OCI-LY7 (cell line): ENCODE measurements around the gene PLEKHA6. TPM values are rescaled to one million over a fixed set of nuclear protein-coding genes. Genes with fewer than 3 reads are reported as not detected.

Experiments used
- BruUV-seq: library from RNA; stranded (reverse); fragments of 400-500 nt; replicated peaks from 2 replicates; lab custom pipeline; 2021; lab: Mats Ljungman, UMichigan
- CTCF ChIA-PET: fragments of 300-600 bp; sonication (Branson Sonifier 250); formaldehyde crosslinking; loops from one replicate; lab custom pipeline; 2022; ENCODE audit warnings: antibody characterized with exemption; ENCODE audit not compliant: unreplicated experiment; lab: Charles Lee
- POLR2A ChIA-PET: fragments of 300-600 bp; sonication (Branson Sonifier 250); formaldehyde crosslinking; loops from one replicate; lab custom pipeline; 2022; ENCODE audit warnings: antibody characterized with exemption; lab: Charles Lee
- DNase-seq: peaks from one replicate; pipeline ENCODE4 v3.0.0-alpha.2; 2015; ENCODE audit warnings: low spot score
- H2AFZ ChIP-seq: fragments of 200-600 bp; sonication (generic), shearing (Covaris generic); 2 replicates; pipeline ENCODE4 v1.6.1; 2014; ENCODE audit warnings: mild to moderate bottlenecking, antibody characterized with exemption, low read length, moderate library complexity
- H3K27ac ChIP-seq: fragments of 200-600 bp; sonication (generic); 2 replicates; pipeline ENCODE4 v1.5.1; 2014; ENCODE audit warnings: mixed run types, low read depth, mild to moderate bottlenecking, moderate library complexity, low read length, inconsistent platforms; ENCODE audit not compliant: poor library complexity, severe bottlenecking
- H3K36me3 ChIP-seq: fragments of 200-600 bp; sonication (generic); 2 replicates; pipeline ENCODE4 v1.6.1; 2014; ENCODE audit warnings: mild to moderate bottlenecking, antibody characterized with exemption, low read length, moderate library complexity, mixed read lengths; ENCODE audit not compliant: insufficient read depth
- H3K4me1 ChIP-seq: fragments of 200-600 bp; sonication (generic); 2 replicates; pipeline ENCODE4 v1.5.1; 2014; ENCODE audit warnings: mild to moderate bottlenecking, low read length; ENCODE audit not compliant: insufficient read depth, poor library complexity, severe bottlenecking
- H3K4me2 ChIP-seq: fragments of 200-600 bp; sonication (generic); 2 replicates; pipeline ENCODE4 v1.6.1; 2014; ENCODE audit warnings: mild to moderate bottlenecking, low read length
- H3K4me3 ChIP-seq: fragments of 200-600 bp; sonication (generic); 2 replicates; pipeline ENCODE4 v1.5.1; 2014; ENCODE audit warnings: mild to moderate bottlenecking, low read depth, low read length; ENCODE audit not compliant: poor library complexity, severe bottlenecking
- H3K79me2 ChIP-seq: fragments of 200-600 bp; sonication (generic); 2 replicates; pipeline ENCODE4 v1.6.1; 2016; ENCODE audit warnings: low read depth, mild to moderate bottlenecking, low read length, moderate library complexity, mixed read lengths; ENCODE audit not compliant: insufficient read depth
- H3K9me2 ChIP-seq: fragments of 200-600 bp; sonication (generic); 2 replicates; pipeline ENCODE4 v1.6.1; 2016; ENCODE audit warnings: mild to moderate bottlenecking, low read length, mixed read lengths; ENCODE audit not compliant: insufficient read depth
- H3K9me3 ChIP-seq: fragments of 200-600 bp; sonication (generic); 2 replicates; pipeline ENCODE4 v1.6.1; 2014; ENCODE audit warnings: mild to moderate bottlenecking, mixed run types, low read length, mixed read lengths
- H4K20me1 ChIP-seq: fragments of 200-600 bp; sonication (generic); 2 replicates; pipeline ENCODE4 v1.6.1; 2014; ENCODE audit warnings: mild to moderate bottlenecking, antibody characterized with exemption, low read length, moderate library complexity, mixed read lengths; ENCODE audit not compliant: insufficient read depth
- CTCF ChIP-seq: fragments of 200-600 bp; sonication (generic); conservative IDR thresholded peaks from 2 replicates; pipeline ENCODE4 v1.5.1; 2014; ENCODE audit warnings: mild to moderate bottlenecking, antibody characterized with exemption, low read length, moderate library complexity, mixed read lengths
- EZH2phosphoT487 ChIP-seq: fragments of 200-600 bp; sonication (generic); IDR thresholded peaks from 2 replicates; pipeline ENCODE4 v1.6.1; 2018; ENCODE audit warnings: low read depth, borderline replicate concordance, mild to moderate bottlenecking, mixed run types, antibody characterized with exemption, low read length, moderate library complexity, mixed read lengths
- intact Hi-C: fragments of 100-400 bp; cut with micrococcal nuclease; formaldehyde crosslinking; loops from one replicate; pipeline ENCODE4 v1.10.0; 2022; ENCODE audit not compliant: unreplicated experiment
- total RNA-seq, 2 experiments: library from RNA; depleted of rRNA in 1 of 2; stranded (reverse); fragments of >200 nt in 1 of 2; shearing (Covaris generic) in 1 of 2; gene quantifications; 2 replicates each; pipeline ENCODE4 v1.2.3, GENCODE V29; 2014 to 2022

The PLEKHA6 gene
- total RNA-seq, 2 experiments from 2014 or later, result not detected

GRCh38 chr1:204250428-204251030 is 109.2 kb downstream of the PLEKHA6 start:
- no peaks in the 10 kb centered on the region for H3K9me3 ChIP-seq
- no peak for DNase-seq
- H3K79me2 ChIP-seq, result no peaks in the 10 kb centered on the region
- H3K4me1 ChIP-seq, result no peaks in the 10 kb centered on the region
- H2AFZ ChIP-seq, result no peak overlapping the region
- H3K9me2 ChIP-seq, result no peaks in the 10 kb centered on the region
- no peak for TF ChIP-seq EZH2phosphoT487
- H4K20me1 ChIP-seq, result no peaks in the 10 kb centered on the region
- ChIA-PET CTCF (interaction anchor here (0.5 kb wide), 1 partner anchor 459 kb away, joined by 3 read pairs; no protein-coding TSS in a partner anchor), POLR2A (no interaction called here)
- H3K27ac ChIP-seq, result no peak overlapping the region
- no peak overlapping the region for H3K4me3 ChIP-seq
- no peak overlapping the region for H3K4me2 ChIP-seq
- no TSS peak for BruUV-seq
- H3K36me3 ChIP-seq, result no peaks in the 10 kb centered on the region
- intact Hi-C loops, result no loop called here

DNA sequence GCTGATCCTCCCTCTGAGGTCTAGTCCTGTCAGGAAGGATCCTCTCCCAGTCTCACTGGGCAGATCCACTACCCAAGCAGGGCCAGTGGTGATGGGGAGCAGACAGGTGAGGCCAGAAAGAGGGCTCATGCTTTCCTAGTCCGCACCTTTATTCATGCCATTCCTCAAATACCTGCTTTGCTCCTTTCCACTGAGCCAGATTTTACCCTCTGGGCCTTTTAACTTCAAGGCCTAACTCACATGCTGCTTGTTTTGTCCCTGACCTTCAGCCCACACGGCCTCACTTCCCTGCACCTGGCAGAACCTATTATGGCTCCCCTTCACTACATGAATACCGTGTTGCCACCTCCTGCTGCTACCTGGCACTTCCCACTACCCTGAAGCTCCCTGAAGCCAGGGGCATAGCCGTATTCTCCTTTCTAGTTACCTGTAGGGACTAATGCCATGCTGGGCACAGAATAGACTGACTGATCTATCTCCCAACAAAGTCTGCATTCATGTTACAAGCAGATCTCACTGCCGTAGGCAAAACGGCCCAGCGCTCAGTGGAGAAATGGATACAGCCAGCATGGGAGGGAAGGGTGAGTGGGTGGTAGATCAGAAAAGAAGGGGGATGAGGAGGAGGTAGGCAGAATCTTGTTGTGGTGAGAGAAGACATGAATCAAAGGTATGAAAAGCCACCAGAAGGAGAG is 109.8 kb downstream of the PLEKHA6 start:
- Histone ChIP-seq H3K4me1 (no peaks in the 10 kb centered on the region), H3K36me3 (no peaks in the 10 kb centered on the region), H3K79me2 (no peaks in the 10 kb centered on the region), H3K9me3 (no peaks in the 10 kb centered on the region), H3K4me3 (no peak overlapping the region), H3K4me2 (no peak overlapping the region), H2AFZ (no peak overlapping the region), H4K20me1 (no peaks in the 10 kb centered on the region), H3K27ac (no peak overlapping the region), H3K9me2 (no peaks in the 10 kb centered on the region)
- DNase-seq, result no peak
- intact Hi-C loops, result no loop called here
- no peak for TF ChIP-seq EZH2phosphoT487
- no peak for TF ChIP-seq CTCF
- POLR2A ChIA-PET, result no interaction called here
- no TSS peak for BruUV-seq
- CTCF ChIA-PET, result interaction anchor here (0.5 kb wide), 1 partner anchor 460 kb away, joined by 3 read pairs; no protein-coding TSS in a partner anchor

DNA sequence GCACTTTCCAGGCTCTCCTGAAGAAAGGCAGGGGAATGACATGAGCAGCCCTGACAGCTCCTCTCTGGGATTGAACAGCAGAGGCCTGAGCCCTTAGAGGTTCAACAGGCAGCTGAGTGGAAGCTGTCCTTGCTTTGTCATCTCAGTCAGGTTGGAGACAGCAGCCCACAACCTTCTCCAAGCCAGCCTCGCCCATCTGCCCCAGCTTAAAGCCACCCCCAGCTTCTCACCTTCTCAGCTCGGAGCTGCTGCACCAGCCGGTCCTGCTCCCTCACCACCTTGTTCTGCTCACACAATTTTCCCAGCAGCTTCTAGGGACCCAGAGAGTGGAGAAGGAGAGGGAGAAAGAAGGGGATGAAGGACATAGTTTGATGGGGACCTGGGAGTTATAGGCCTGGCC is 110.8 kb downstream of the PLEKHA6 start:
- H3K9me3 ChIP-seq, result no peaks in the 10 kb centered on the region
- TF ChIP-seq CTCF (no peak), EZH2phosphoT487 (no peak)
- no peak overlapping the region for H3K27ac ChIP-seq
- no peaks in the 10 kb centered on the region for H4K20me1 ChIP-seq
- ChIA-PET CTCF (interaction anchor here (0.9 kb wide), 1 partner anchor 9 kb away, joined by 3 read pairs; no protein-coding TSS in a partner anchor), POLR2A (no interaction called here)
- H3K4me1 ChIP-seq, result no peaks in the 10 kb centered on the region
- H2AFZ ChIP-seq, result no peak overlapping the region
- DNase-seq, result no peak
- no peaks in the 10 kb centered on the region for H3K36me3 ChIP-seq
- no peaks in the 10 kb centered on the region for H3K9me2 ChIP-seq
- H3K4me2 ChIP-seq, result no peak overlapping the region
- H3K4me3 ChIP-seq, result no peak overlapping the region
- no peaks in the 10 kb centered on the region for H3K79me2 ChIP-seq
- no TSS peak for BruUV-seq
- intact Hi-C loops, result no loop called here
